GM12878 (cell line): ENCODE results near the gene COG2.

Source experiments
- EP300 ChIP-seq, 2 experiments: fragments of 150-350 bp in 1 of 2; IDR thresholded peaks; 2 replicates each; pipeline ENCODE4 v1.6.1; 2011 to 2012; ENCODE audit warnings: low read depth in 2 of 2, low read length in 2 of 2, borderline replicate concordance in 1 of 2, improper control_type of control experiment in 1 of 2, inconsistent platforms in 1 of 2; ENCODE audit not compliant: control insufficient read depth in 1 of 2
- POLR2A ChIP-seq: IDR thresholded peaks from 2 replicates; pipeline ENCODE4 v1.6.1; 2011; ENCODE audit warnings: low read depth, mild to moderate bottlenecking, low read length
- ZBED1 ChIP-seq: IDR thresholded peaks from 2 replicates; pipeline ENCODE4 v1.6.1; 2016; ENCODE audit warnings: borderline replicate concordance
- TF ChIP-seq, protein P1 (sequence below), 3 experiments: IDR thresholded peaks in 2 of 3; conservative IDR thresholded peaks in 1 of 3; 2 replicates each; pipeline ENCODE4 v1.5.1; 2011; ENCODE audit warnings: low read depth in 3 of 3, low read length in 3 of 3, mild to moderate bottlenecking in 3 of 3, control low read depth in 2 of 3, moderate library complexity in 2 of 3, inconsistent platforms in 1 of 3, mixed read lengths in 1 of 3; ENCODE audit not compliant: control insufficient read depth in 2 of 3, insufficient read depth in 1 of 3; ENCODE audit errors: extremely low read depth in 1 of 3
- TF ChIP-seq, protein P2 (sequence below): fragments of 450-650 bp; IDR thresholded peaks from 2 replicates; pipeline ENCODE4 v1.6.1; 2017; ENCODE audit warnings: mild to moderate bottlenecking, moderate library complexity

DNA sequence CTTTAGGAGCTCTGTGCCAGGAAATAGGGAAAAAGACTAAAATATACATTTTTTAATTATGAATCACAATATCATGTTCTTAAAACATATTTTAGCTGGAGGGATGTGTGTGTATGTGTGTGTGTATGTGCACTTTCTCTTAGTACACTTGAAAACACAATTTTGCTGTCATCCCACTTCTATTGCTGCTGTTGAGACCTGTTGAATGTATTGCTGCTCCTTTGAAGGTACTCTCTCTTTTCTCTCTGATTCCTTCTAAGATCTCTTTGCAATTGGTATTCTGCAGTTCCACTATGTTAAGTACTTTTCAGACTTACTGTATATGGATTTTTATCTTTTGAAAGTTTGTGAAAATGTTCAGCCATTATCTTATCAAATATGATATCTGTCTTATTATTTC, 43.5 kb upstream of the COG2 start:
- TF ChIP-seq EP300 (IDR thresholded peaks at IDR 0.05; ENCODE audit: borderline replicate concordance in 1 of 2, control insufficient read depth in 1 of 2, low read depth in 2 of 2, low read length in 2 of 2), result no peak
- TF ChIP-seq, protein P1, sequence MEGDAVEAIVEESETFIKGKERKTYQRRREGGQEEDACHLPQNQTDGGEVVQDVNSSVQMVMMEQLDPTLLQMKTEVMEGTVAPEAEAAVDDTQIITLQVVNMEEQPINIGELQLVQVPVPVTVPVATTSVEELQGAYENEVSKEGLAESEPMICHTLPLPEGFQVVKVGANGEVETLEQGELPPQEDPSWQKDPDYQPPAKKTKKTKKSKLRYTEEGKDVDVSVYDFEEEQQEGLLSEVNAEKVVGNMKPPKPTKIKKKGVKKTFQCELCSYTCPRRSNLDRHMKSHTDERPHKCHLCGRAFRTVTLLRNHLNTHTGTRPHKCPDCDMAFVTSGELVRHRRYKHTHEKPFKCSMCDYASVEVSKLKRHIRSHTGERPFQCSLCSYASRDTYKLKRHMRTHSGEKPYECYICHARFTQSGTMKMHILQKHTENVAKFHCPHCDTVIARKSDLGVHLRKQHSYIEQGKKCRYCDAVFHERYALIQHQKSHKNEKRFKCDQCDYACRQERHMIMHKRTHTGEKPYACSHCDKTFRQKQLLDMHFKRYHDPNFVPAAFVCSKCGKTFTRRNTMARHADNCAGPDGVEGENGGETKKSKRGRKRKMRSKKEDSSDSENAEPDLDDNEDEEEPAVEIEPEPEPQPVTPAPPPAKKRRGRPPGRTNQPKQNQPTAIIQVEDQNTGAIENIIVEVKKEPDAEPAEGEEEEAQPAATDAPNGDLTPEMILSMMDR (IDR thresholded peaks at IDR 0.05 in 2 of 3, conservative IDR thresholded peaks at IDR 0.05 in 1 of 3; ENCODE audit: control insufficient read depth in 2 of 3, extremely low read depth in 1 of 3, insufficient read depth in 1 of 3, low read depth in 3 of 3, low read length in 3 of 3), result no peak
- no peak for TF ChIP-seq ZBED1
- TF ChIP-seq POLR2A, result no peak
- TF ChIP-seq, protein P2, sequence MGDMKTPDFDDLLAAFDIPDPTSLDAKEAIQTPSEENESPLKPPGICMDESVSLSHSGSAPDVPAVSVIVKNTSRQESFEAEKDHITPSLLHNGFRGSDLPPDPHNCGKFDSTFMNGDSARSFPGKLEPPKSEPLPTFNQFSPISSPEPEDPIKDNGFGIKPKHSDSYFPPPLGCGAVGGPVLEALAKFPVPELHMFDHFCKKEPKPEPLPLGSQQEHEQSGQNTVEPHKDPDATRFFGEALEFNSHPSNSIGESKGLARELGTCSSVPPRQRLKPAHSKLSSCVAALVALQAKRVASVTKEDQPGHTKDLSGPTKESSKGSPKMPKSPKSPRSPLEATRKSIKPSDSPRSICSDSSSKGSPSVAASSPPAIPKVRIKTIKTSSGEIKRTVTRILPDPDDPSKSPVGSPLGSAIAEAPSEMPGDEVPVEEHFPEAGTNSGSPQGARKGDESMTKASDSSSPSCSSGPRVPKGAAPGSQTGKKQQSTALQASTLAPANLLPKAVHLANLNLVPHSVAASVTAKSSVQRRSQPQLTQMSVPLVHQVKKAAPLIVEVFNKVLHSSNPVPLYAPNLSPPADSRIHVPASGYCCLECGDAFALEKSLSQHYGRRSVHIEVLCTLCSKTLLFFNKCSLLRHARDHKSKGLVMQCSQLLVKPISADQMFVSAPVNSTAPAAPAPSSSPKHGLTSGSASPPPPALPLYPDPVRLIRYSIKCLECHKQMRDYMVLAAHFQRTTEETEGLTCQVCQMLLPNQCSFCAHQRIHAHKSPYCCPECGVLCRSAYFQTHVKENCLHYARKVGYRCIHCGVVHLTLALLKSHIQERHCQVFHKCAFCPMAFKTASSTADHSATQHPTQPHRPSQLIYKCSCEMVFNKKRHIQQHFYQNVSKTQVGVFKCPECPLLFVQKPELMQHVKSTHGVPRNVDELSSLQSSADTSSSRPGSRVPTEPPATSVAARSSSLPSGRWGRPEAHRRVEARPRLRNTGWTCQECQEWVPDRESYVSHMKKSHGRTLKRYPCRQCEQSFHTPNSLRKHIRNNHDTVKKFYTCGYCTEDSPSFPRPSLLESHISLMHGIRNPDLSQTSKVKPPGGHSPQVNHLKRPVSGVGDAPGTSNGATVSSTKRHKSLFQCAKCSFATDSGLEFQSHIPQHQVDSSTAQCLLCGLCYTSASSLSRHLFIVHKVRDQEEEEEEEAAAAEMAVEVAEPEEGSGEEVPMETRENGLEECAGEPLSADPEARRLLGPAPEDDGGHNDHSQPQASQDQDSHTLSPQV, result no peak
